Suprapubic skin (tissue), 4 donors: ENCODE results near the gene DUOX2.

Source experiments
- EP300 ChIP-seq: sonication (generic); formaldehyde crosslinking; IDR thresholded peaks from one replicate; pipeline ENCODE4 v1.6.1; 2017; ENCODE audit warnings: antibody characterized with exemption
- POLR2A ChIP-seq, 2 donors: fragments of 450-650 bp; IDR thresholded peaks; one replicate each; pipeline ENCODE4 v1.6.1; 2017; ENCODE audit warnings: antibody characterized with exemption in 2 of 2, mild to moderate bottlenecking in 2 of 2, moderate library complexity in 2 of 2
- POLR2AphosphoS5 ChIP-seq, 3 donors: sonication (generic); formaldehyde crosslinking; IDR thresholded peaks; one replicate each; pipeline ENCODE4 v1.6.1; 2017; ENCODE audit warnings: antibody characterized with exemption in 3 of 3
- TF ChIP-seq, protein P1 (sequence below), 2 donors: fragments of 200-600 bp in 1 of 2; fragments of 450-650 bp in 1 of 2; sonication (generic) in 1 of 2; IDR thresholded peaks; one replicate each; pipeline ENCODE4 v1.5.1; 2016 to 2019; ENCODE audit warnings: antibody characterized with exemption in 2 of 2, mild to moderate bottlenecking in 1 of 2, moderate library complexity in 1 of 2

DNA sequence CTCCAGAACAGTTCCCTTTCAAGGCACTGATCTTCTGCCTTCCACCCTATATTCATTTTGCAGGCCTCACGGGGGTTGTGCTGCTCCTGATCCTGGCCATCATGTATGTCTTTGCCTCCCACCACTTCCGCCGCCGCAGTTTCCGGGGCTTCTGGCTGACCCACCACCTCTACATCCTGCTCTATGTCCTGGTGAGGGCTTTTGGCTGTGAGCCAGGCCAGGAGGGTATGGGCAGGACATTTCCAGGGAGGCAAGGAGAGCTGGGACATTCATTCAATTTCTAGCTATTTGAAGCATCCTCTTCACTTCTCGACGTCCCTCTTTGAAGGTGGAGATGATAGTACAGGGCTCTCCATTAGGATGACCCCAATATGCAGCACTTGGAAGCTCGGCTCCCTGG is 41.8 kb upstream of the DUOX2 start:
- TF ChIP-seq, protein P1, sequence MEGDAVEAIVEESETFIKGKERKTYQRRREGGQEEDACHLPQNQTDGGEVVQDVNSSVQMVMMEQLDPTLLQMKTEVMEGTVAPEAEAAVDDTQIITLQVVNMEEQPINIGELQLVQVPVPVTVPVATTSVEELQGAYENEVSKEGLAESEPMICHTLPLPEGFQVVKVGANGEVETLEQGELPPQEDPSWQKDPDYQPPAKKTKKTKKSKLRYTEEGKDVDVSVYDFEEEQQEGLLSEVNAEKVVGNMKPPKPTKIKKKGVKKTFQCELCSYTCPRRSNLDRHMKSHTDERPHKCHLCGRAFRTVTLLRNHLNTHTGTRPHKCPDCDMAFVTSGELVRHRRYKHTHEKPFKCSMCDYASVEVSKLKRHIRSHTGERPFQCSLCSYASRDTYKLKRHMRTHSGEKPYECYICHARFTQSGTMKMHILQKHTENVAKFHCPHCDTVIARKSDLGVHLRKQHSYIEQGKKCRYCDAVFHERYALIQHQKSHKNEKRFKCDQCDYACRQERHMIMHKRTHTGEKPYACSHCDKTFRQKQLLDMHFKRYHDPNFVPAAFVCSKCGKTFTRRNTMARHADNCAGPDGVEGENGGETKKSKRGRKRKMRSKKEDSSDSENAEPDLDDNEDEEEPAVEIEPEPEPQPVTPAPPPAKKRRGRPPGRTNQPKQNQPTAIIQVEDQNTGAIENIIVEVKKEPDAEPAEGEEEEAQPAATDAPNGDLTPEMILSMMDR (IDR thresholded peaks at IDR 0.05): no peak
- TF ChIP-seq POLR2A (IDR thresholded peaks at IDR 0.05): no peak
- TF ChIP-seq POLR2AphosphoS5 (IDR thresholded peaks at IDR 0.05): no peak
- no peak for TF ChIP-seq EP300
